ENCODE results near the gene CST3.
"Not testable (repeated sequence)": the region's sequence is repeated elsewhere in the genome, so short reads cannot be mapped to it uniquely, and the experiment has no call there.

Gene CST3

GRCh38 chr20:23637282-23638221 lies at the start of gene CST3:
TSS of gene CST3 (minus strand) at chr20:23637955. CDS start at chr20:23637862, 93 bp downstream.
- Histone ChIP-seq H3K27ac (ENCODE audit: low read depth, low read length) (peak within 1 kb of the TSS; percentile 81), H3K27me3 (ENCODE audit: control insufficient read depth in 5 of 5, insufficient read depth in 4 of 5, low read length in 5 of 5) (no peaks in the 10 kb centered on the region), H3K9me3 (ENCODE audit: control insufficient read depth in 5 of 5, low read length in 5 of 5) (no peaks in the 10 kb centered on the region), H3K4me3 (ENCODE audit: low read depth in 1 of 5, low read length in 5 of 5) (peak within 1 kb of the TSS; percentile 73 to 89 (median 87)), H3K36me3 (ENCODE audit: control insufficient read depth in 5 of 5, insufficient read depth in 5 of 5, low read length in 5 of 5) (peaks cover 0 to 27% (median 25%) of the 10 kb centered on the region in 5 donors), H3K4me1 (ENCODE audit: control insufficient read depth in 5 of 5, insufficient read depth in 5 of 5, low read length in 5 of 5) (peaks cover 14 to 67% (median 60%) of the 10 kb centered on the region in 5 donors), H3K9ac (ENCODE audit: low read length in 5 of 5) (peak within 1 kb of the TSS; percentile 22 to 87 (median 84))

- no peaks in the 10 kb centered on the region for H3K9me3 ChIP-seq (ENCODE audit: control insufficient read depth in 5 of 5, low read length in 5 of 5)
- peaks cover 0 to 3% (median 0%) of the 10 kb centered on the region in 5 donors for H3K27me3 ChIP-seq (ENCODE audit: control insufficient read depth in 5 of 5, insufficient read depth in 4 of 5, low read length in 5 of 5)
- H3K9ac ChIP-seq (ENCODE audit: low read length in 5 of 5) = no peak overlapping the region
- H3K4me3 ChIP-seq (ENCODE audit: low read depth in 1 of 5, low read length in 5 of 5) = no peak overlapping the region
- peaks cover 0 to 1% (median 0%) of the 10 kb centered on the region in 5 donors for H3K4me1 ChIP-seq (ENCODE audit: control insufficient read depth in 5 of 5, insufficient read depth in 5 of 5, low read length in 5 of 5)
- H3K27ac ChIP-seq (ENCODE audit: low read depth, low read length) = no peak overlapping the region
- no peaks in the 10 kb centered on the region for H3K36me3 ChIP-seq (ENCODE audit: control insufficient read depth in 5 of 5, insufficient read depth in 5 of 5, low read length in 5 of 5)
These were observed 48.4 kb upstream of the CST3 start for GRCh38 chr20:23686046-23686750.

- H3K4me3 ChIP-seq (ENCODE audit: low read depth in 1 of 5, low read length in 5 of 5); H3K27ac ChIP-seq (ENCODE audit: low read depth, low read length); H3K36me3 ChIP-seq (ENCODE audit: control insufficient read depth in 5 of 5, insufficient read depth in 5 of 5, low read length in 5 of 5); H3K27me3 ChIP-seq (ENCODE audit: control insufficient read depth in 5 of 5, insufficient read depth in 4 of 5, low read length in 5 of 5); H3K9me3 ChIP-seq (ENCODE audit: control insufficient read depth in 5 of 5, low read length in 5 of 5); H3K9ac ChIP-seq (ENCODE audit: low read length in 5 of 5); H3K4me1 ChIP-seq (ENCODE audit: control insufficient read depth in 5 of 5, insufficient read depth in 5 of 5, low read length in 5 of 5): not testable (repeated sequence)
These were observed 47.8 kb upstream of the CST3 start for GRCh38 chr20:23685529-23685896.

- Histone ChIP-seq H3K36me3 (ENCODE audit: control insufficient read depth in 5 of 5, insufficient read depth in 5 of 5, low read length in 5 of 5) (no peaks in the 10 kb centered on the region), H3K4me3 (ENCODE audit: low read depth in 1 of 5, low read length in 5 of 5) (no peak overlapping the region), H3K9ac (ENCODE audit: low read length in 5 of 5) (no peak overlapping the region), H3K27me3 (ENCODE audit: control insufficient read depth in 5 of 5, insufficient read depth in 4 of 5, low read length in 5 of 5) (peaks cover 0 to 3% (median 0%) of the 10 kb centered on the region in 5 donors), H3K4me1 (ENCODE audit: control insufficient read depth in 5 of 5, insufficient read depth in 5 of 5, low read length in 5 of 5) (peaks cover 0 to 9% (median 8%) of the 10 kb centered on the region in 5 donors), H3K27ac (ENCODE audit: low read depth, low read length) (no peak overlapping the region), H3K9me3 (ENCODE audit: control insufficient read depth in 5 of 5, low read length in 5 of 5) (no peaks in the 10 kb centered on the region)
These were observed 46.5 kb upstream of the CST3 start for GRCh38 chr20:23684261-23684660.

- H3K27me3 ChIP-seq (ENCODE audit: control insufficient read depth in 5 of 5, insufficient read depth in 4 of 5, low read length in 5 of 5) = peaks cover 0 to 3% (median 0%) of the 10 kb centered on the region in 5 donors
- H3K9me3 ChIP-seq (ENCODE audit: control insufficient read depth in 5 of 5, low read length in 5 of 5) = no peaks in the 10 kb centered on the region
- H3K4me1 ChIP-seq (ENCODE audit: control insufficient read depth in 5 of 5, insufficient read depth in 5 of 5, low read length in 5 of 5) = peaks cover 0 to 9% (median 8%) of the 10 kb centered on the region in 5 donors
- no peak overlapping the region for H3K4me3 ChIP-seq (ENCODE audit: low read depth in 1 of 5, low read length in 5 of 5)
- no peak overlapping the region for H3K9ac ChIP-seq (ENCODE audit: low read length in 5 of 5)
- H3K27ac ChIP-seq (ENCODE audit: low read depth, low read length) = no peak overlapping the region
- H3K36me3 ChIP-seq (ENCODE audit: control insufficient read depth in 5 of 5, insufficient read depth in 5 of 5, low read length in 5 of 5) = no peaks in the 10 kb centered on the region
These were observed 46.1 kb upstream of the CST3 start for GRCh38 chr20:23683807-23684206.

- Histone ChIP-seq H3K4me1 (ENCODE audit: control insufficient read depth in 5 of 5, insufficient read depth in 5 of 5, low read length in 5 of 5) (peaks cover 0 to 9% (median 8%) of the 10 kb centered on the region in 5 donors), H3K9ac (ENCODE audit: low read length in 5 of 5) (no peak overlapping the region), H3K9me3 (ENCODE audit: control insufficient read depth in 5 of 5, low read length in 5 of 5) (no peaks in the 10 kb centered on the region), H3K4me3 (ENCODE audit: low read depth in 1 of 5, low read length in 5 of 5) (no peak overlapping the region), H3K27ac (ENCODE audit: low read depth, low read length) (no peak overlapping the region), H3K36me3 (ENCODE audit: control insufficient read depth in 5 of 5, insufficient read depth in 5 of 5, low read length in 5 of 5) (no peaks in the 10 kb centered on the region), H3K27me3 (ENCODE audit: control insufficient read depth in 5 of 5, insufficient read depth in 4 of 5, low read length in 5 of 5) (peaks cover 0 to 1% (median 0%) of the 10 kb centered on the region in 5 donors)
These were observed 45.5 kb upstream of the CST3 start for GRCh38 chr20:23683281-23683680.

GRCh38 chr20:23680146-23680545 lies 42.4 kb upstream of the CST3 start:
- no peaks in the 10 kb centered on the region for H3K27me3 ChIP-seq (ENCODE audit: control insufficient read depth in 5 of 5, insufficient read depth in 4 of 5, low read length in 5 of 5)
- no peak overlapping the region for H3K27ac ChIP-seq (ENCODE audit: low read depth, low read length)
- H3K9ac ChIP-seq (ENCODE audit: low read length in 5 of 5) = no peak overlapping the region
- H3K4me1 ChIP-seq (ENCODE audit: control insufficient read depth in 5 of 5, insufficient read depth in 5 of 5, low read length in 5 of 5) = peaks cover 0 to 9% (median 8%) of the 10 kb centered on the region in 5 donors
- H3K36me3 ChIP-seq (ENCODE audit: control insufficient read depth in 5 of 5, insufficient read depth in 5 of 5, low read length in 5 of 5) = no peaks in the 10 kb centered on the region
- no peaks in the 10 kb centered on the region for H3K9me3 ChIP-seq (ENCODE audit: control insufficient read depth in 5 of 5, low read length in 5 of 5)
- H3K4me3 ChIP-seq (ENCODE audit: low read depth in 1 of 5, low read length in 5 of 5) = no peak overlapping the region

- no peak overlapping the region for H3K9ac ChIP-seq (ENCODE audit: low read length in 5 of 5)
- peaks cover 0 to 9% (median 8%) of the 10 kb centered on the region in 5 donors for H3K4me1 ChIP-seq (ENCODE audit: control insufficient read depth in 5 of 5, insufficient read depth in 5 of 5, low read length in 5 of 5)
- no peak overlapping the region for H3K4me3 ChIP-seq (ENCODE audit: low read depth in 1 of 5, low read length in 5 of 5)
- H3K9me3 ChIP-seq (ENCODE audit: control insufficient read depth in 5 of 5, low read length in 5 of 5) = no peaks in the 10 kb centered on the region
- no peak overlapping the region for H3K27ac ChIP-seq (ENCODE audit: low read depth, low read length)
- H3K36me3 ChIP-seq (ENCODE audit: control insufficient read depth in 5 of 5, insufficient read depth in 5 of 5, low read length in 5 of 5) = no peaks in the 10 kb centered on the region
- no peaks in the 10 kb centered on the region for H3K27me3 ChIP-seq (ENCODE audit: control insufficient read depth in 5 of 5, insufficient read depth in 4 of 5, low read length in 5 of 5)
These were observed 41.7 kb upstream of the CST3 start for GRCh38 chr20:23679133-23680092.

- Histone ChIP-seq H3K27ac (ENCODE audit: low read depth, low read length) (no peak overlapping the region), H3K4me1 (ENCODE audit: control insufficient read depth in 5 of 5, insufficient read depth in 5 of 5, low read length in 5 of 5) (peaks cover 0 to 15% (median 5%) of the 10 kb centered on the region in 5 donors), H3K9ac (ENCODE audit: low read length in 5 of 5) (no peak overlapping the region), H3K4me3 (ENCODE audit: low read depth in 1 of 5, low read length in 5 of 5) (no peak overlapping the region), H3K27me3 (ENCODE audit: control insufficient read depth in 5 of 5, insufficient read depth in 4 of 5, low read length in 5 of 5) (no peaks in the 10 kb centered on the region), H3K36me3 (ENCODE audit: control insufficient read depth in 5 of 5, insufficient read depth in 5 of 5, low read length in 5 of 5) (no peaks in the 10 kb centered on the region), H3K9me3 (ENCODE audit: control insufficient read depth in 5 of 5, low read length in 5 of 5) (peaks cover 0 to 2% (median 0%) of the 10 kb centered on the region in 5 donors)
These were observed 35.5 kb upstream of the CST3 start for GRCh38 chr20:23673209-23673608.
